ENCODE results near the gene NFIA. TPM values are rescaled to one million over a fixed set of nuclear protein-coding genes. Genes with fewer than 3 reads are reported as not detected.

Gene NFIA
- polyA plus RNA-seq, 1 donor (not counting 4 experiments of a cell fraction or from before 2014, with no cell fraction given), result 14.7 TPM

DNA sequence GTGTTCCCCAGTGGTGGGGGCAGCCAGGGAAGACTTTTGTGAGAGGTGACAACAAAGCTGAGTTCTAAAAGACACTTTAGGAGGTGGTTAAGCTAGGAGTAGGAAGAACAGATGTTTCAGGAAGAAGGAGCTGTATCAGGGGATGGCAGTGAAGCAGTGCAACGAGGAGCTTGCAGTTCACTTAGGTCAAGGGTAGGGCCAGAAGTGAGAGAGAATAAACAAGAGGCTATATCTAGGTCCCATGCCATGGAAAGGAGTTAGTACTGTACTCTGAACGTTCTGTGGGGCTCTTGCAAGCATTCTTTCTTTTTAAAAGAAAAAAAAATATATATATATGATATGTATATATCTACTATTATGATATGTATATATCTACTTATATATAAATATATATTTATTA lies 244.4 kb downstream of the NFIA start:
- H3K9ac ChIP-seq (ENCODE audit: control insufficient read depth, extremely low read depth, insufficient read depth, low read length), result no peak overlapping the region
- no peaks in the 10 kb centered on the region for H3K27me3 ChIP-seq (ENCODE audit: control insufficient read depth, extremely low read depth, insufficient read depth, low read length)
- H3K4me2 ChIP-seq (ENCODE audit: control insufficient read depth, extremely low read depth, insufficient read depth, low read depth, low read length), result no peak overlapping the region
- no peak for DNase-seq (ENCODE audit: low read depth, low spot score)
- no peaks in the 10 kb centered on the region for H3K36me3 ChIP-seq (ENCODE audit: control insufficient read depth in 2 of 2, extremely low read depth in 1 of 2, insufficient read depth in 2 of 2, low read length in 2 of 2)
- no peak for TF ChIP-seq EZH2 (IDR thresholded peaks at IDR 0.05; ENCODE audit: low read length)
- TF ChIP-seq, protein P1, sequence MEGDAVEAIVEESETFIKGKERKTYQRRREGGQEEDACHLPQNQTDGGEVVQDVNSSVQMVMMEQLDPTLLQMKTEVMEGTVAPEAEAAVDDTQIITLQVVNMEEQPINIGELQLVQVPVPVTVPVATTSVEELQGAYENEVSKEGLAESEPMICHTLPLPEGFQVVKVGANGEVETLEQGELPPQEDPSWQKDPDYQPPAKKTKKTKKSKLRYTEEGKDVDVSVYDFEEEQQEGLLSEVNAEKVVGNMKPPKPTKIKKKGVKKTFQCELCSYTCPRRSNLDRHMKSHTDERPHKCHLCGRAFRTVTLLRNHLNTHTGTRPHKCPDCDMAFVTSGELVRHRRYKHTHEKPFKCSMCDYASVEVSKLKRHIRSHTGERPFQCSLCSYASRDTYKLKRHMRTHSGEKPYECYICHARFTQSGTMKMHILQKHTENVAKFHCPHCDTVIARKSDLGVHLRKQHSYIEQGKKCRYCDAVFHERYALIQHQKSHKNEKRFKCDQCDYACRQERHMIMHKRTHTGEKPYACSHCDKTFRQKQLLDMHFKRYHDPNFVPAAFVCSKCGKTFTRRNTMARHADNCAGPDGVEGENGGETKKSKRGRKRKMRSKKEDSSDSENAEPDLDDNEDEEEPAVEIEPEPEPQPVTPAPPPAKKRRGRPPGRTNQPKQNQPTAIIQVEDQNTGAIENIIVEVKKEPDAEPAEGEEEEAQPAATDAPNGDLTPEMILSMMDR (optimal IDR thresholded peaks at IDR 0.05 in 1 of 3, IDR thresholded peaks at IDR 0.05 in 1 of 3, conservative IDR thresholded peaks at IDR 0.05 in 1 of 3; ENCODE audit: extremely low read depth in 1 of 3, insufficient read depth in 2 of 3, low read length in 3 of 3), result no peak
- H3K4me1 ChIP-seq (ENCODE audit: control insufficient read depth, extremely low read depth, insufficient read depth, low read length), result peaks cover 63% of the 10 kb centered on the region
- no peaks in the 10 kb centered on the region for H3K9me1 ChIP-seq (ENCODE audit: control insufficient read depth, extremely low read depth, insufficient read depth, low read length)
- H3K4me3 ChIP-seq (ENCODE audit: control insufficient read depth in 2 of 3, extremely low read depth in 1 of 3, insufficient read depth in 2 of 3, low read depth in 1 of 3, low read length in 3 of 3), result no peak overlapping the region
- H4K20me1 ChIP-seq (ENCODE audit: control insufficient read depth, extremely low read depth, insufficient read depth, low read length), result no peaks in the 10 kb centered on the region
- dilution Hi-C loops (cut with MboI; ENCODE audit: extremely low pct_ligation_motif_present, low sequenced_read_pairs), result no loop called here
- no peak overlapping the region for H3K27ac ChIP-seq (ENCODE audit: control insufficient read depth, insufficient read depth, low read length)
- H2AFZ ChIP-seq (ENCODE audit: control insufficient read depth, low read length), result no peak overlapping the region
- peaks cover 4% of the 10 kb centered on the region for H3K79me2 ChIP-seq (ENCODE audit: control insufficient read depth, insufficient read depth, low read length)
- no peak for FAIRE-seq
- H3K9me3 ChIP-seq (ENCODE audit: control insufficient read depth, low read depth, low read length), result no peaks in the 10 kb centered on the region

DNA sequence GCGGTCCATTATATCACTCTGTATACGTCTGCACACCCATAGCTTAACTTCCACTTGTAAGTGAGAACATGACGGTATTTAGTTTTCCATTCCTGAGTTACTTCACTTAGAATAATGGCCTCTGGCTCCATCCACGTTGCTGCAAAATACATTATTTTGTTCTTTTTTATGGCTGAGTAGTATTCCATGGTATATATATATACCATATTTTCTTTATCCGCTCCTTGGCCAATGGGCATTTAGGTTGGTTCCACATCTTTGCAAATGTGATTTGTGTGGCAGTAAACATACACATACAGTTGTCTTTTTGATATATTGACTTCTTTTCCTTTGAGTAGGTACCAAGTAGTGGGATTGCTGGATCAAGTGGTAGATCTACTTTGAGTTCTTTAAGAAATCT lies 245.1 kb downstream of the NFIA start:
- dilution Hi-C loops (cut with MboI; ENCODE audit: extremely low pct_ligation_motif_present, low sequenced_read_pairs), result no loop called here
- FAIRE-seq, result no peak
- H3K4me3 ChIP-seq (ENCODE audit: control insufficient read depth in 2 of 3, extremely low read depth in 1 of 3, insufficient read depth in 2 of 3, low read depth in 1 of 3, low read length in 3 of 3), result no peak overlapping the region

More for the DNA sequence above, 245.1 kb downstream of the NFIA start:
- H3K79me2 ChIP-seq (ENCODE audit: control insufficient read depth, insufficient read depth, low read length), result peaks cover 4% of the 10 kb centered on the region
- H3K9ac ChIP-seq (ENCODE audit: control insufficient read depth, extremely low read depth, insufficient read depth, low read length), result no peak overlapping the region
- H3K9me3 ChIP-seq (ENCODE audit: control insufficient read depth, low read depth, low read length), result no peaks in the 10 kb centered on the region
- no peak overlapping the region for H3K27ac ChIP-seq (ENCODE audit: control insufficient read depth, insufficient read depth, low read length)
- no peaks in the 10 kb centered on the region for H3K9me1 ChIP-seq (ENCODE audit: control insufficient read depth, extremely low read depth, insufficient read depth, low read length)
- peaks cover 61% of the 10 kb centered on the region for H3K4me1 ChIP-seq (ENCODE audit: control insufficient read depth, extremely low read depth, insufficient read depth, low read length)
- H3K27me3 ChIP-seq (ENCODE audit: control insufficient read depth, extremely low read depth, insufficient read depth, low read length), result no peaks in the 10 kb centered on the region
- no peaks in the 10 kb centered on the region for H4K20me1 ChIP-seq (ENCODE audit: control insufficient read depth, extremely low read depth, insufficient read depth, low read length)
- H2AFZ ChIP-seq (ENCODE audit: control insufficient read depth, low read length), result no peak overlapping the region
- no peak overlapping the region for H3K4me2 ChIP-seq (ENCODE audit: control insufficient read depth, extremely low read depth, insufficient read depth, low read depth, low read length)
- no peaks in the 10 kb centered on the region for H3K36me3 ChIP-seq (ENCODE audit: control insufficient read depth in 2 of 2, extremely low read depth in 1 of 2, insufficient read depth in 2 of 2, low read length in 2 of 2)
- TF ChIP-seq, protein P1 (optimal IDR thresholded peaks at IDR 0.05 in 1 of 3, IDR thresholded peaks at IDR 0.05 in 1 of 3, conservative IDR thresholded peaks at IDR 0.05 in 1 of 3; ENCODE audit: extremely low read depth in 1 of 3, insufficient read depth in 2 of 3, low read length in 3 of 3), result no peak
- no peak for TF ChIP-seq EZH2 (IDR thresholded peaks at IDR 0.05; ENCODE audit: low read length)
- DNase-seq (ENCODE audit: low read depth, low spot score), result no peak
